CD4-positive, alpha-beta T cell (primary cell): ENCODE data around the gene CDK15. TPM values are rescaled to one million over a fixed set of nuclear protein-coding genes. Genes with fewer than 3 reads are reported as not detected.

Experiments
- ATAC-seq: fragments of 200-7000 bp; cut with Tn5 transposase; one replicate; pipeline ENCODE4 v1.10.0; 2022; ENCODE audit warnings: mild to moderate bottlenecking; ENCODE audit not compliant: poor library complexity
- CTCF ChIA-PET: fragments of 350-600 bp; sonication (Branson Sonifier 250); formaldehyde crosslinking; loops from one replicate; lab custom pipeline; 2021; ENCODE audit warnings: antibody characterized with exemption, inconsistent platforms; lab: Charles Lee
- POLR2A ChIA-PET: fragments of 350-600 bp; sonication (Branson Sonifier 250); formaldehyde crosslinking; loops from one replicate; lab custom pipeline; 2021; ENCODE audit warnings: antibody characterized with exemption, inconsistent platforms; lab: Charles Lee
- DNase-seq, 14 experiments: peaks; one replicate each; pipeline ENCODE4 v3.0.0-alpha.2; 2013 to 2020; ENCODE audit warnings: mixed read lengths in 2 of 14
- H3K27ac ChIP-seq, 2 donors: one replicate each; pipeline versions ENCODE4 v1.5.1 to v1.7.0; 2013; ENCODE audit warnings: low read length in 2 of 2, low read depth in 1 of 2, mild to moderate bottlenecking in 1 of 2
- H3K27me3 ChIP-seq, 2 experiments: 1 replicate in 1 of 2; 2 replicates in 1 of 2; pipeline versions ENCODE4 v1.6.1 to v1.7.0; 2013; ENCODE audit warnings: low read length in 2 of 2, control low read depth in 1 of 2, mild to moderate bottlenecking in 1 of 2, moderate library complexity in 1 of 2; ENCODE audit not compliant: insufficient read depth in 2 of 2, control insufficient read depth in 1 of 2
- H3K36me3 ChIP-seq: one replicate; pipeline ENCODE4 v1.6.1; 2013; ENCODE audit warnings: low read length, control low read depth; ENCODE audit not compliant: insufficient read depth
- H3K4me1 ChIP-seq: one replicate; pipeline ENCODE4 v1.6.1; 2013; ENCODE audit warnings: low read length, control low read depth; ENCODE audit not compliant: insufficient read depth
- H3K4me3 ChIP-seq: one replicate; pipeline ENCODE4 v1.5.1; 2013; ENCODE audit warnings: mild to moderate bottlenecking, low read length, moderate library complexity
- H3K9me3 ChIP-seq, 2 experiments: 1 replicate in 1 of 2; 2 replicates in 1 of 2; pipeline versions ENCODE4 v1.6.1 to v1.7.0; 2013; ENCODE audit warnings: low read length in 2 of 2, mild to moderate bottlenecking in 2 of 2, control low read depth in 1 of 2, moderate library complexity in 1 of 2; ENCODE audit not compliant: control insufficient read depth in 1 of 2, insufficient read depth in 1 of 2
- H3K27ac Mint-ChIP-seq: one replicate; pipeline ENCODE4 v1.8.0; 2020; ENCODE audit warnings: mixed read lengths
- H3K27me3 Mint-ChIP-seq: one replicate; pipeline ENCODE4 v1.8.0; 2021; ENCODE audit warnings: mixed read lengths
- H3K36me3 Mint-ChIP-seq: one replicate; pipeline ENCODE4 v1.8.0; 2021; ENCODE audit warnings: low read depth, mixed read lengths
- H3K4me1 Mint-ChIP-seq: one replicate; pipeline ENCODE4 v1.8.0; 2021; ENCODE audit warnings: low read depth, mixed read lengths
- H3K4me3 Mint-ChIP-seq: one replicate; pipeline ENCODE4 v1.8.0; 2020; ENCODE audit warnings: mild to moderate bottlenecking, mixed read lengths
- H3K9me3 Mint-ChIP-seq: one replicate; pipeline ENCODE4 v1.8.0; 2020; ENCODE audit warnings: mixed read lengths
- CTCF ChIP-seq: fragments of 200-600 bp; IDR thresholded peaks from one replicate; pipeline ENCODE4 v1.8.0; 2022; ENCODE audit warnings: antibody characterized with exemption, mild to moderate bottlenecking
- intact Hi-C, 2 experiments: fragments of 100-400 bp; cut with DNase I in 1 of 2; cut with micrococcal nuclease in 1 of 2; formaldehyde crosslinking; loops; one replicate each; pipeline versions ENCODE4 v1.15.1 to v1.9.0; 2023 to 2025; cut with DNase I, micrococcal nuclease
- total RNA-seq, 174 experiments: library from RNA in 2 of 174; stranded (reverse) in 2 of 174; gene quantifications; one replicate each; pipeline ENCODE4 v1.2.3 and lab custom pipeline; 2021 to 2026

The CDK15 gene
- total RNA-seq, 2 experiments from 2014 or later = not detected

- Mint-ChIP-seq H3K36me3 (no peaks in the 10 kb centered on the region), H3K4me3 (no peak overlapping the region), H3K4me1 (no peaks in the 10 kb centered on the region), H3K27me3 (peaks cover 28% of the 10 kb centered on the region), H3K27ac (no peak overlapping the region), H3K9me3 (no peaks in the 10 kb centered on the region)
- no peaks in the 10 kb centered on the region for H3K36me3 ChIP-seq
- intact Hi-C loops = no loop called here
- POLR2A ChIA-PET = no interaction called here
- ATAC-seq = no peak
- H3K27me3 ChIP-seq = peaks cover 0 to 3% of the 10 kb centered on the region in 2 experiments
- no peaks in the 10 kb centered on the region for H3K9me3 ChIP-seq
- CTCF ChIA-PET = no interaction called here
- no peak overlapping the region for H3K4me3 ChIP-seq
- TF ChIP-seq CTCF = no peak
- no peak for DNase-seq
- no peak overlapping the region for H3K27ac ChIP-seq
- no peaks in the 10 kb centered on the region for H3K4me1 ChIP-seq
These were observed 118.1 kb downstream of the CDK15 start for GRCh38 chr2:201924453-201924852.

- Mint-ChIP-seq H3K9me3 (no peaks in the 10 kb centered on the region), H3K4me1 (no peaks in the 10 kb centered on the region), H3K27me3 (peaks cover 28% of the 10 kb centered on the region), H3K4me3 (no peak overlapping the region), H3K36me3 (no peaks in the 10 kb centered on the region), H3K27ac (no peak overlapping the region)
- no peak for TF ChIP-seq CTCF
- Histone ChIP-seq H3K4me3 (no peak overlapping the region), H3K36me3 (no peaks in the 10 kb centered on the region), H3K9me3 (no peaks in the 10 kb centered on the region), H3K27ac (no peak overlapping the region), H3K4me1 (no peaks in the 10 kb centered on the region), H3K27me3 (peaks cover 0 to 3% of the 10 kb centered on the region in 2 experiments)
- CTCF ChIA-PET = no interaction called here
- intact Hi-C loops = no loop called here
- DNase-seq (no peak), ATAC-seq (no peak)
- POLR2A ChIA-PET = no interaction called here
These were observed 118.7 kb downstream of the CDK15 start for GRCh38 chr2:201925056-201925455.

GRCh38 chr2:201926067-201926466, 119.7 kb downstream of the CDK15 start:
- DNase-seq (no peak), ATAC-seq (no peak)
- no peak overlapping the region for H3K4me3 ChIP-seq
- intact Hi-C loops = no loop called here
- H3K27me3 ChIP-seq = peaks cover 0 to 3% of the 10 kb centered on the region in 2 experiments
- ChIA-PET CTCF (no interaction called here), POLR2A (no interaction called here)
- no peaks in the 10 kb centered on the region for H3K9me3 ChIP-seq
- Mint-ChIP-seq H3K36me3 (no peaks in the 10 kb centered on the region), H3K4me3 (no peak overlapping the region), H3K27me3 (peaks cover 33% of the 10 kb centered on the region), H3K27ac (no peak overlapping the region), H3K4me1 (no peaks in the 10 kb centered on the region), H3K9me3 (no peaks in the 10 kb centered on the region)
- H3K4me1 ChIP-seq = no peaks in the 10 kb centered on the region
- no peaks in the 10 kb centered on the region for H3K36me3 ChIP-seq
- no peak overlapping the region for H3K27ac ChIP-seq
- no peak for TF ChIP-seq CTCF
